GM12878 (cell line): Measurements from ENCODE around the gene ATP8A1. TPM values are rescaled to one million over a fixed set of nuclear protein-coding genes. Genes with fewer than 3 reads are reported as not detected.

Source experiments
- ATAC-seq: fragments of 200-7000 bp; cut with Tn5 transposase; 3 replicates; pipeline ENCODE4 v1.9.1; 2020; ENCODE audit warnings: mild to moderate bottlenecking, moderate library complexity
- BruUV-seq: library from RNA; stranded (reverse); fragments of 400-500 nt; replicated peaks from 2 replicates; lab custom pipeline; 2021; lab: Mats Ljungman, UMichigan
- CTCF ChIA-PET: fragments of 300-600 bp; sonication (Branson Sonifier 250); formaldehyde crosslinking; extraction: SDS; loops from one replicate; lab custom pipeline; 2021; ENCODE audit warnings: inconsistent platforms; lab: Yijun Ruan, JAX
- POLR2A ChIA-PET: fragments of 350-600 bp; formaldehyde crosslinking; extraction: SDS; loops from one replicate; lab custom pipeline; 2021; ENCODE audit warnings: inconsistent platforms; lab: Charles Lee
- RAD21 ChIA-PET: fragments of 300-600 bp; sonication (Branson Sonifier 250); formaldehyde crosslinking; loops from one replicate; lab custom pipeline; 2023; ENCODE audit warnings: antibody characterized with exemption; ENCODE audit not compliant: unreplicated experiment; lab: Charles Lee
- SMC1A ChIA-PET: fragments of 300-600 bp; sonication (Branson Sonifier 250); formaldehyde crosslinking; loops from one replicate; lab custom pipeline; 2023; ENCODE audit not compliant: unreplicated experiment, uncharacterized antibody; lab: Charles Lee
- DNase-seq: peaks from one replicate; pipeline ENCODE4 v3.0.0-alpha.2; 2011; ENCODE audit warnings: low read depth, low spot score
- FAIRE-seq: peaks from 3 replicates; lab custom pipeline; 2011; peaks lifted over from hg19 to GRCh38; lab: Jason Lieb, UNC
- H2AFZ ChIP-seq: 2 replicates; pipeline ENCODE4 v1.6.0; 2011; ENCODE audit warnings: low read depth, low read length, control low read depth; ENCODE audit not compliant: control insufficient read depth
- H3K27ac ChIP-seq: 2 replicates; pipeline ENCODE4 v1.5.1; 2011; ENCODE audit warnings: control low read depth; ENCODE audit not compliant: control insufficient read depth, insufficient read depth
- H3K27me3 ChIP-seq, 2 experiments: replicated peaks in 1 of 2; 2 replicates each; pipeline versions ENCODE4 v1.6.0 to v1.6.1; 2011; ENCODE audit warnings: low read length in 1 of 2; ENCODE audit not compliant: control insufficient read depth in 2 of 2, insufficient read depth in 2 of 2
- H3K36me3 ChIP-seq, 2 experiments: 2 replicates each; pipeline ENCODE4 v1.5.1; 2011; ENCODE audit warnings: low read length in 1 of 2; ENCODE audit not compliant: control insufficient read depth in 2 of 2, insufficient read depth in 2 of 2
- H3K4me1 ChIP-seq: 2 replicates; pipeline ENCODE4 v1.6.1; 2011; ENCODE audit warnings: mild to moderate bottlenecking, low read length, moderate library complexity, mixed read lengths; ENCODE audit not compliant: control insufficient read depth, insufficient read depth
- H3K4me2 ChIP-seq: 2 replicates; pipeline ENCODE4 v1.6.0; 2011; ENCODE audit warnings: control low read depth; ENCODE audit not compliant: control insufficient read depth, insufficient read depth
- H3K4me3 ChIP-seq: fragments of 200-600 bp; sonication (generic); 2 replicates; pipeline ENCODE4 v1.5.1; 2016
- H3K79me2 ChIP-seq: 2 replicates; pipeline ENCODE4 v1.6.0; 2011; ENCODE audit warnings: low read length; ENCODE audit not compliant: control insufficient read depth, insufficient read depth
- H3K9ac ChIP-seq: 2 replicates; pipeline ENCODE4 v1.8.0; 2011; ENCODE audit warnings: low read length, control low read depth, mixed read lengths; ENCODE audit not compliant: control insufficient read depth, insufficient read depth
- H3K9me3 ChIP-seq: replicated peaks from 3 replicates; pipeline ENCODE4 v1.5.1; 2011; ENCODE audit warnings: mild to moderate bottlenecking, low read length; ENCODE audit not compliant: control insufficient read depth, insufficient read depth
- H4K20me1 ChIP-seq: 2 replicates; pipeline ENCODE4 v1.6.0; 2011; ENCODE audit not compliant: control insufficient read depth, insufficient read depth
- HDAC6 ChIP-seq: fragments of 200-600 bp; sonication (generic); IDR thresholded peaks from one replicate; pipeline ENCODE4 v1.8.0; 2017; ENCODE audit warnings: antibody characterized with exemption; ENCODE audit not compliant: unreplicated experiment
- MYC ChIP-seq: IDR thresholded peaks from 2 replicates; pipeline ENCODE4 v1.6.1; 2011; ENCODE audit warnings: mild to moderate bottlenecking, low read length, moderate library complexity, inconsistent platforms; ENCODE audit not compliant: insufficient read depth, insufficient replicate concordance, insufficient read length, severe bottlenecking
- WGBS: methylation state at CpG from one replicate; pipeline ENCODE4 v1.1.6; 2016; ENCODE audit warnings: low lambda C conversion rate; ENCODE audit not compliant: insufficient replicate concordance, insufficient coverage; ENCODE audit errors: missing lambda C conversion rate; 5-methylcytosine and 5-hydroxymethylcytosine counted together
- in situ Hi-C: fragments of 300-500 bp; cut with MboI; formaldehyde crosslinking; loops from 9 replicates; pipeline ENCODE4 v1.14.3; 2018; ENCODE audit warnings: mixed read lengths
- intact Hi-C: fragments of 100-400 bp; cut with micrococcal nuclease; formaldehyde crosslinking; loops from one replicate; pipeline ENCODE4 v1.14.2; 2022; ENCODE audit not compliant: unreplicated experiment
- polyA plus RNA-seq, 11 experiments: library from polyadenylated mRNA; depleted of rRNA in 4 of 11; unstranded in 6 of 11; stranded (reverse) in 5 of 11; fragments of >200 nt; fragmentation: Nextera tagmentation in 4 of 11; fragmentation: Illumina TruSeq in 1 of 11; extraction: Ambion mirVana in 4 of 11; extraction: Trizol in 1 of 11; gene quantifications; 1 replicate in 1 of 11; 2 replicates in 10 of 11; pipeline versions ENCODE4 v1.2.1 to v1.2.3, GENCODE V29; 2011 to 2016; ENCODE audit warnings: inconsistent platforms in 2 of 11, missing spikeins in 2 of 11, low read depth in 1 of 11
- total RNA-seq, 4 experiments: library from RNA; depleted of rRNA in 3 of 4; stranded (reverse); fragments of >200 nt in 3 of 4; fragmentation: Illumina TruSeq in 1 of 4; extraction: Trizol in 1 of 4; gene quantifications; 2 replicates each; pipeline versions ENCODE4 v1.2.1 to v1.2.3, GENCODE V29; 2013 to 2021
- TF ChIP-seq, protein P1 (sequence below): IDR thresholded peaks from 2 replicates; pipeline ENCODE4 v1.6.1; 2012; ENCODE audit warnings: low read depth, low read length, improper control_type of control experiment
- TF ChIP-seq, protein P2 (sequence below): IDR thresholded peaks from 2 replicates; pipeline ENCODE4 v1.6.1; 2011; ENCODE audit warnings: borderline replicate concordance, low read depth, mild to moderate bottlenecking, moderate library complexity, low read length; ENCODE audit not compliant: insufficient read depth, poor library complexity, severe bottlenecking

The ATP8A1 gene
- total and polyA plus RNA-seq, 10 of the 15 experiments (the other 5 are each of a cell fraction or from before 2014, with no cell fraction given), result 9.0 to 116 (median 37.3) TPM

DNA sequence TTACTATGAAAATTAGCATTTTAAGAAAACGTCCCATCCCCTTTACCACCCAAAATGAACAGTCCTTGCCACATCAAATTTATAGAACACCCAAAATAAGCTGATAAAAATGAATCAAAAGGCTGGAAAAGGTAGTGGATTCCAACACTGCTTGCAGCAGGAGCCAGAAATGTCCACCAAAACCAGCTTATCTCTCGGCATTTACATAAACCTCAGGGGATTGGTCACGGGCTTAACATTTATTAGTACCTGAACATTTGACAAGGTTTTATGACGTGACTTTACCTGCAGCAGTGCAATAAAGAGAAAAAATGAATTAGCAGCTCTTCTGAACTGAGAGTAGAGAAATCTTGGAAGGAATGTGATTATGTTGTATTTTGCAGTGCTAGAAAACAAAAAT, 31.6 kb downstream of the ATP8A1 start:
- ChIA-PET CTCF (interaction anchor here (0.8 to 14.7 kb wide), 5 partner anchors 18 to 57 kb away, joined by 3 to 113 read pairs (median 4); no protein-coding TSS in a partner anchor), RAD21 (interaction anchor here (0.9 to 2.1 kb wide), 9 partner anchors 10 to 37 kb away, joined by 3 to 16 read pairs (median 4); partner anchors contain the start of gene ATP8A1), POLR2A (interaction anchor here (5.9 to 15.0 kb wide), 2 partner anchors 16 to 32 kb away, joined by 52 to 254 read pairs; partner anchors contain the start of gene ATP8A1), SMC1A (interaction anchor here (0.7 to 20.0 kb wide), 5 partner anchors 11 to 56 kb away, joined by 4 to 478 read pairs (median 5); no protein-coding TSS in a partner anchor)
- ATAC-seq (no peak), FAIRE-seq (no peak), DNase-seq (no peak)
- no TSS peak for BruUV-seq
- Histone ChIP-seq H3K36me3 (peaks cover 0 to 11% of the 10 kb centered on the region in 2 experiments; a peak in 2 of 4 replicates), H4K20me1 (no peaks in the 10 kb centered on the region), H3K79me2 (peaks cover 35% of the 10 kb centered on the region), H2AFZ (no peak overlapping the region), H3K4me3 (no peak overlapping the region; the same call in 1 of the 2 replicates), H3K9ac (no peak overlapping the region), H3K9me3 (peaks cover 2% of the 10 kb centered on the region; the same call in 1 of the 3 replicates), H3K27me3 (no peaks in the 10 kb centered on the region), H3K27ac (peak overlapping the region; percentile 6; the same call in 1 of the 2 replicates), H3K4me2 (peak overlapping the region; percentile 46; the same call in 1 of the 2 replicates), H3K4me1 (peaks cover 25% of the 10 kb centered on the region)
- in situ Hi-C loops, result loop anchor here (25.0 kb wide), 1 partner anchor 1963 kb away; no protein-coding TSS in a partner anchor
- intact Hi-C loops, result no loop called here
- TF ChIP-seq, protein P1, sequence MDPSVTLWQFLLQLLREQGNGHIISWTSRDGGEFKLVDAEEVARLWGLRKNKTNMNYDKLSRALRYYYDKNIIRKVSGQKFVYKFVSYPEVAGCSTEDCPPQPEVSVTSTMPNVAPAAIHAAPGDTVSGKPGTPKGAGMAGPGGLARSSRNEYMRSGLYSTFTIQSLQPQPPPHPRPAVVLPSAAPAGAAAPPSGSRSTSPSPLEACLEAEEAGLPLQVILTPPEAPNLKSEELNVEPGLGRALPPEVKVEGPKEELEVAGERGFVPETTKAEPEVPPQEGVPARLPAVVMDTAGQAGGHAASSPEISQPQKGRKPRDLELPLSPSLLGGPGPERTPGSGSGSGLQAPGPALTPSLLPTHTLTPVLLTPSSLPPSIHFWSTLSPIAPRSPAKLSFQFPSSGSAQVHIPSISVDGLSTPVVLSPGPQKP, result no peak
- TF ChIP-seq MYC (no peak), HDAC6 (no peak)
- TF ChIP-seq, protein P2, sequence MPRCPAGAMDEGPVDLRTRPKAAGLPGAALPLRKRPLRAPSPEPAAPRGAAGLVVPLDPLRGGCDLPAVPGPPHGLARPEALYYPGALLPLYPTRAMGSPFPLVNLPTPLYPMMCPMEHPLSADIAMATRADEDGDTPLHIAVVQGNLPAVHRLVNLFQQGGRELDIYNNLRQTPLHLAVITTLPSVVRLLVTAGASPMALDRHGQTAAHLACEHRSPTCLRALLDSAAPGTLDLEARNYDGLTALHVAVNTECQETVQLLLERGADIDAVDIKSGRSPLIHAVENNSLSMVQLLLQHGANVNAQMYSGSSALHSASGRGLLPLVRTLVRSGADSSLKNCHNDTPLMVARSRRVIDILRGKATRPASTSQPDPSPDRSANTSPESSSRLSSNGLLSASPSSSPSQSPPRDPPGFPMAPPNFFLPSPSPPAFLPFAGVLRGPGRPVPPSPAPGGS, result no peak
- 80% methylated on average over 4 of the region's 4 CpGs for WGBS
